RWPE1 (cell line): ENCODE measurements around the gene GPR108.
A peak's percentile ranks its signal among the peaks of the same experiment; 100 is the strongest.
"Not testable (repeated sequence)": the region's sequence is repeated elsewhere in the genome, so short reads cannot be mapped to it uniquely, and the experiment has no call there.

Source experiments
- CTCF ChIA-PET: fragments of 350-600 bp; sonication (Branson Sonifier 250); formaldehyde crosslinking; extraction: SDS; loops from one replicate; lab custom pipeline; 2021; lab: Yijun Ruan, JAX
- POLR2A ChIA-PET: fragments of 400-600 bp; formaldehyde crosslinking; extraction: SDS; loops from one replicate; lab custom pipeline; 2020; ENCODE audit warnings: antibody characterized with exemption; ENCODE audit not compliant: low non-redundant PET; lab: Yijun Ruan, JAX
- DNase-seq: peaks from one replicate; pipeline ENCODE4 v3.0.0; 2012; ENCODE audit warnings: low spot score
- H3K27ac ChIP-seq: fragments of 450-650 bp; 2 replicates; pipeline ENCODE4 v1.5.1; 2017
- CTCF ChIP-seq: fragments of 450-650 bp; conservative IDR thresholded peaks from 2 replicates; pipeline ENCODE4 v1.5.1; 2017; ENCODE audit warnings: low read depth, mild to moderate bottlenecking

The GPR108 gene

DNA sequence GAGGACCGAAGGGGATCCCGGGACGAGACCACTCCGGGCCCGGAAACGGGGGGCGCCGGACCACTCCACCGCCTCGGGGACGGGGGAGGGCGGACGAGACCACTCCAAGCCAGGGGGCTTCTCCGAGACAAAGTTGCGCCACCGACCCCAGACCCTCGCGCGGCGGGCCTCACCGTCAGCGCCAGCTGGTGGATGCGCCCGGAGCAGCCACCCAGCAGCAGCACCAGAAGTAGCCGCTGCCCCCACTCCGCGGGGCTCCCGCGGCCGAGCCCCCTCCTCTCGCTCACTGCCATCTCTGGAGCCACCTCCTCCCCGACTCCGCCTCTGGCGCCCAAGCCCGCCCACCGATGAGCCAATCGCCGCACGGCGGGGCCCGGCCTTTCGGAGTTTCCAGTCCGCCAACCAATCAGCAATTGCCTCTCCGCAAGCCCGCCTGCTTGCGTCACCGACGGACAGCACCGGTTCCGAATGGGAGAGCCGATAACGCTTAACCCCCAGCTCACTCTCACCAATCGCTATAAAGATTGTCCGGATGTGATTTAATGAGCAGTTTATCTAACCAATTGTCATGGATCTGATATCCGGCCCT is at the start of gene GPR108:
Gene GPR108, minus strand, starts transcription at position 297 of the 589 bp plus-strand sequence. Its CDS starts 4 bp downstream, at position 293.
- ChIA-PET CTCF (interaction anchor here (0.6 to 1.9 kb wide), 6 partner anchors 30 to 615 kb away, joined by 3 to 19 read pairs (median 4); partner anchors contain the start of gene SH2D3A), POLR2A (interaction anchor here (1.1 kb wide), 1 partner anchor 30 kb away, joined by 3 read pairs; the partner anchor contains the start of gene SH2D3A)
- TF ChIP-seq CTCF = no peak
- peak; percentile 100 for DNase-seq
- H3K27ac ChIP-seq = peak within 1 kb of the TSS; percentile 98

DNA sequence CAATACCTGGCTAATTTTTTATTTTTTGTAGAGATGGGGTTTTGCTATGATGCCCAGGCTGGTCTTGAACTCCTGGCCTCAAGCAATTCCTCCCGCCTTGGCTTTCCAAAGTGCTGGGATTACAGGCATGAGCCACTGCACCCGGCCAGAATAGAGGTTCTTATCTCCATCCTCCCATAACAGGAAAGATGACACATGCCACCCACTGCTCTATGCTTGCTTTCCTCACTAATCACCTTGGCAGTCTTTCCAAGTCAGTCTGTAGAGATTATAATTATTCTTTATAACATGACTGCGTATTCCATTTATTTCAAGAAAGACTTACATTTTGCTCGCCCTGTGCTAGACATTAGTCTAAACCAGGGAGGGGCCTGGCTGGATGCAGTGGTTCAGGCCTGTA is 41.8 kb upstream of the GPR108 start:
- no peak overlapping the region for H3K27ac ChIP-seq
- TF ChIP-seq CTCF = no peak
- no peak for DNase-seq
- POLR2A ChIA-PET = no interaction called here
- CTCF ChIA-PET = interaction anchor here (0.6 kb wide), 1 partner anchor 57 kb away, joined by 3 read pairs; no protein-coding TSS in a partner anchor

GRCh38 chr19:6778386-6778785 is 41.0 kb upstream of the GPR108 start:
- DNase-seq = no peak
- no peak for TF ChIP-seq CTCF
- CTCF ChIA-PET = interaction anchor here (0.6 kb wide), 1 partner anchor 70 kb away, joined by 3 read pairs; no protein-coding TSS in a partner anchor
- H3K27ac ChIP-seq = no peak overlapping the region
- POLR2A ChIA-PET = no interaction called here

DNA sequence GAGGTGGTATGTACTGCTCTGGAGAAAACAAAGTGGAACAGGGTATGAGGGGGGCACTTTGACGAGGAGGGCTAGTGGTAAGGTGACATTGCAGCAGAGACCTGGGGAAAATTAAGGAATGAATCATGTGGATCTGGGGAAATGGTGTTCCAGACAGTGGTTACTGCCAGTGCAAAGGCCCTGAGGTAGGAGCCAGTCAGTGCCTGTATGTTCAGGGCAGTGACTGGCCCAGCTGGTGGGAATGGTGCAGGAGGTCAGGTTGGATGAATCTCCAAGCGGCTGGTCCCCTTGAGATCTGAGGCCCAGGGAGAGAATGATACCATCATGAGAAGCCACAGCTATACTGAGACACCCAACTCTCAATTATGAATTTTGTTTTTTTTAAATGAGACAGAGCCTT is 40.1 kb upstream of the GPR108 start:
- no peak for DNase-seq
- ChIA-PET POLR2A (no interaction called here), CTCF (no interaction called here)
- H3K27ac ChIP-seq = no peak overlapping the region
- TF ChIP-seq CTCF = no peak

- TF ChIP-seq CTCF = no peak
- ChIA-PET CTCF (no interaction called here), POLR2A (no interaction called here)
- no peak overlapping the region for H3K27ac ChIP-seq
- no peak for DNase-seq
Measured at GRCh38 chr19:6776999-6777398, 39.6 kb upstream of the GPR108 start.

DNA sequence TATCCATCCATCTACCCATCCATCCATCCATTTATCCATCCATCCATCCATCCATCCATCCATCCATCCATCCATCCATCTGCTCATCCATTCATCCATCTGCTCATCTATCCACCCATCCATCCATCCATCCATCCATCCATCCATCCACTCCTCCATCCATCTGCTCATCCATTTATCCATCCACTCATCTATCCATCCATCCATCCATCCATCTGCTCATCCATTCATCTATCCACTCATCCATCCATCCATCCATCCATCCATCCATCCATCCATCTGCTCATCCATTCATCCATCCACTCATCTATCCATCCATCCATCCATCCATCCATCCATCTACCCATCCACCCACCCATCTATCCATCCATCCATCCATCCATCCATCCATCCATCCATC is 38.7 kb upstream of the GPR108 start:
- H3K27ac ChIP-seq, POLR2A ChIA-PET, DNase-seq, CTCF ChIA-PET: not testable (repeated sequence)
